HG03060 (cell line): ENCODE data around the gene MATK.
"Not testable (repeated sequence)": the region's sequence is repeated elsewhere in the genome, so short reads cannot be mapped to it uniquely, and the experiment has no call there.

Source experiments
- ATAC-seq: cut with Tn5 transposase; IDR thresholded peaks from one replicate; pipeline ENCODE4 v1.9.1; 2021; ENCODE audit warnings: low read depth, moderate number of reproducible peaks; ENCODE audit not compliant: unreplicated experiment

MATK gene

DNA sequence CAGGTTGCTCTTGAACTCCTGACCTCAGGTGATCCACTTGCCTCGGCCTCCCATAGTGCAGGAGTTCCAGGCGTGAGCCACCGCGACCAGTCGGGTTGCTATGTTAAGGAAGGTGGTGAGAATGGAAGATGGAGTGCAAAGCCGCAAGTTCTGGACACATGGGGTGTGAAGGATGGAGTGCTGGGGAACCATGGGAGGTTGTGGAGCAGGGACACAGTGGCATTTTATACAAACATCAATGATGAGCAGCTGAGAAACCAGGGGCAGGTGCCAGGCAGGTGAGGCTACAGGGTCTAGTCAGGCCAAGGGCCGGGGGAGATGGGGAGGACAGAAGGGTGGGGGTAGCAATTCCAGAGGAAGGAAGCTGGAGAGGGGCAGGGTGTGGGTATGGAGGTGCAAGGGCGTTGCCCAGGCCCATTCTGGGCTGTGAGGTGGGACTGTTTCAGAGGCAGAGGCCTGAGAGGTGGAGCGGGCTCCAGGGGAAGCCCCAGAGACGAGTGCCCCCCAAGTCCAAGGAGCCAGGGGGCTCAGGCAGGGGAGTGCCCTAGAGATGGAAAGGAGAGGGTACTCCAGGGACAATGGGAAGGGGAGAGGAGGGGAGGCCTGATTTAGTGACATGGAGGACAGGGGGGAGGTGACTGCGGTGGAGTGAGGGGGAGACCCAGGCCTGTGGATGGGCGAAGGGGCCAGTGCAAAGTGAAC, 12.2 kb downstream of the MATK start:
- no peak for ATAC-seq

DNA sequence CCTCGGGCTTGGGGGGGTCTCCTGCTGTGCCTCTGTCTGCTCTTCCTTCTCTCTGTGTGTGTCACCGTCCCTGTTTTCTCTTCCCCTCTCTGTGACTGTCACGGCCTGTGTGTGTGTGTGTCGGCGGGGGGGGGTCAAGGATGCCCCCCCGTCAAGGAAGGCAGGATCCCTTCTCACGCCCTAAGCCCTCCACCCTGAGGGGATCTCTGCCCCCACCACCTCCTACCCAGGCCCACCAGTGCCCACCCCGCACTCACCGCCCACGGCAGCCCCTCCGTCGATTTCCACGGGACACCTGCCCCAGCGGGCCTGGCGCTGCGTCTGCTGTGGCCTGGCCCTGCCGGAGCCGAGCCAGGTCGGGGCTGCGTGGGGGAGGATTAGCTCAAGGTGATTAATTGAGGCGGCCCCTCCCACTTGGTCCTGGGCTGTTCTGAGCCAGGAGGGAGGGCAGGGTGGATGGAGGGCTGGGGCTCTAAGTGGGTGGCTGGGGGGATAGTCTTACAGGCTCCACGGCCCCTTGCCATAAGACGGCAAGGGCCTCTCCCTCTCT, 14.2 kb downstream of the MATK start, which contains the start of gene RAX2:
RAX2 (minus strand) TSS at position 323 of the 550 bp plus-strand sequence. CDS start 486 bp downstream, outside the sequence.
- no peak for ATAC-seq

DNA sequence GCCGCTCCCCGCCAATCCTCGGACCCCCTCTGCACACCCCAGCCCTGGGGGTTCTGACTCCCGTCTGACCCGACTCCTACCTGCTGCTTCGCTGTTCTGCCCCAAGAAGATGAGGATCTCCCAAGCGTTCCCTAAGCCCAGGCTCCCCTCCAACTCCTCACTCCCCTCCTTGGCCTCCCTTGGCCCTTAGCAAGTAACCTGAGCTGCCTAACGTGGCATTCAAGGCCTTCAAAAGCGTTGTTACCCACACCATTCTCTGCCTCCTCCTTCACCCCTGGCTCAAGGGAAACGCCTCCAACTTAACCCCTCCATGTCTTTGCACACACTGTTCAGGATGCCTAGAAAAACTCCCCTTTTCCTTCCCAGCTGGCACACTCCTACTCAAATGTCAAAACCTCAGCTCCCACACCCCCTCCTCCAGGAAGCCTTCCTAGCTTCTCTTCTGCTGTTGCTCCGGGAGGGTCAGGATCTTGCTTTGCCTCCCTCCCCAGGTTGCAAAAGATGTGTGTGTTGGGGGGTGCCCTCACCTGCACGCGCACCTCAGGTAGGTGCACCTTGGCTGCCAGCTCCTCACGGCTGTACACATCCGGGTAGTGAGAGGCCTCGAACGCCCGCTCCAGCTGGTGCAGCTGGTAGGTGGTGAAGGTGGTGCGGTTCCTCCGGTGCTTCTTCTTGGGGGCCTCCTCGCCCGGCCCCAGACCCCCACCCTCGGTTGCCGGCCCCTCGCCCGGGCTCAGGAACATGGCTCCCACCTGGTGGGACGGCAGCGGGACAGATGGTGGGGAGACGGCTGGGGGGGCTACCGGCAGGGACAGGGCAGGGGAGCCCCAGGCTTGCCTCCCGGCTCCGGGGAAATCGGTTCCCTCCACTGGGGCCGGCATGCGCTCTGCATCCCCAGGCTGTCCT, 14.9 kb downstream of the MATK start:
- ATAC-seq: no peak

DNA sequence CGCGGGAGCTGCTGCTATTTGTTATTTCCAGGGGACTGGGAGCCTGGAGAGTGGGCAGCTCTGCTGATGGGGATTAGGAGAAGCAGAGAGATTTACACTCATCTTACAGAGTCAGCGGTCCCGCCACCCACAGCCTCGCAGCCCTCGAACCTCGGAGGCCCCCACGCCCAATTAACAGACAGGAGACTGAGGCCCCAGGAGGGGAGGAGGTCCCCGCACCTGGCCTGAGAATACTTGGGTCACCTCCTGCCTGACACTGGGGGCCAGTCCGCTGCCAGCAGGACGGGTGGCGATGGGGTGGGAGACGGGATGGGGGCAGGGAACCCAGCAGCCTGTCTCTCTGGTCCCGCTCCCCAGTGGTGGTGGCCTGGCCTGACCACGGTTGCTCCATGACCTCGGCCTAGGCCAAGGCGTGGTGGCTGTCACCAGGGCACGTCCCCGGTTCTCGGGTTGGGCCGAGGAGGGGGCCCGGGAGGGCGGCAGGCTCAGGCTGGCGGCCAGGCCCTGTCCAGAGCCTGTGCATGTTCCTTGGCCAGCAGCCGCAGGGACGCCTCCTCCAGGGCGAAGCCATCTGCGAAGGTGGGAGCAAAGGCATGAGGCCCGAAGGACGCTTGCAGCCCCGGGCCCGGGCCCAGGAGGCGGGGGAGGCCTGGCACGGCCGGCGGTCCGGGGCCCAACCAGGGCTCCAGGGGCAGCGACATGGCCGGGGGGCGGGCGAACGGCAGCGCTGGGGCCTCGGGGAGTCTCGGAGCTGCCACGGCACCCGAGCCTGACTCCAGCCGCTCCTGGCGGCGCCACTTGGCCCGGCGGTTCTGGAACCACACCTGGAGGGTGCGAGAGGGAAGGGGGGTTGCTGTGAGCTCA, 15.8 kb downstream of the MATK start:
- ATAC-seq: no peak

GRCh38 chr19:3769494-3769893, 16.7 kb downstream of the MATK start:
- ATAC-seq: no peak

- ATAC-seq: no peak
Observed at GRCh38 chr19:3768748-3769099, 17.5 kb downstream of the MATK start.

DNA sequence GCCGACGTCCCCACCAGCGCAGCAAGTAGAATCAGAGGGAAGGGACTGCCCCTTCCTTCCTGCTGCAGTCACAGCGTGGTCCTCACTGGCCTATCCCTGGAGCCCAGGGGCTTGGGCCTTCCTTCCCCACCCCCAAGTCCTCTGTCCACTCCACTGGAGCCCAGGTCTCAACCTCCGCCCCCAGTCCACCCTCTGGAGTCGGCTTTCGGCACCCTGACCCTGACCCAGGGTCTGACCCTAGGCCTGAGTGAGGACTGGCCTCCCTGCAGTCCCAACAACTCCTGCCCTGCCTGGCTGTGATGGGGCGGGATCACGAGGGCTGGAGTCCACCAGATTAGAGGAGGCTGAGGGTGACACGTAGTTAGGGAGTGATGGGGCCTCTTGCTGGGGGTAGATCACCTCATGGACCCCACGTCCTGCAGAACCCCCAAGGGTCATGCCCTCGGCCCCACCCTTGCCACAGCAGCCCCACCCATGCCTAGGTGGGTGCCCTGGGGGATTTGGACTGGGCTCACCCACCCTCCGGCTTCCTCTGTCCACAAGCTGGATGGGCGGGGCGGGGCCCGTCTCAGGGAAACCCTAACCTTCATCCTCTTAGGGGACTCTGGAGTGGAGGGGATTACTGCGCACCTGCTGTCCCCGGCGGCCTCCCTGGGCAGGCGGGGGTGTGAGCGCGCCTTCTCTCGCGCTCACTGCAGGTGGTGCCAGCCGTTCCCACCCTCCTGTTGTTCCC, 18.0 kb downstream of the MATK start:
- ATAC-seq: no peak

GRCh38 chr19:3767050-3767449, 19.1 kb downstream of the MATK start:
- ATAC-seq: no peak

DNA sequence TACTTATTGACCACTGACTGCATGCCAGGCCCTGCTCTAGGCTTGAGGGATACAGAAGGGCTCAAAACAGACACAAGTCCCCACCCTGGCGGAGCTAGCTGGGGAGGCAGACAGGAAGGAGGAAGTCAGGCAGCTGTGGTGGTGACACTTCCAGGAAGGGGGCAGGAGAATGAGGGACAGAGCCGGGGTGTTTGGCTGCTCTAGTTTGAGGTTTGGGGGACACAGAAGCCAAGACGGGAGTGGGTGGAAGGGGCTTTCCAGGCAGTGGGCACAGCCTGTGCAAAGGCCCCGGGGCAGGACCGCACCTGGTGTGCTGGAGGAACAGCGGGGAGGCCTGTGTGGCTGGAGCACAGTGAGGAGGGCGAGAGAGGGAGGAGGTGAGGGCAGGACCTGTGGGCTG, 19.7 kb downstream of the MATK start:
- ATAC-seq: no peak

DNA sequence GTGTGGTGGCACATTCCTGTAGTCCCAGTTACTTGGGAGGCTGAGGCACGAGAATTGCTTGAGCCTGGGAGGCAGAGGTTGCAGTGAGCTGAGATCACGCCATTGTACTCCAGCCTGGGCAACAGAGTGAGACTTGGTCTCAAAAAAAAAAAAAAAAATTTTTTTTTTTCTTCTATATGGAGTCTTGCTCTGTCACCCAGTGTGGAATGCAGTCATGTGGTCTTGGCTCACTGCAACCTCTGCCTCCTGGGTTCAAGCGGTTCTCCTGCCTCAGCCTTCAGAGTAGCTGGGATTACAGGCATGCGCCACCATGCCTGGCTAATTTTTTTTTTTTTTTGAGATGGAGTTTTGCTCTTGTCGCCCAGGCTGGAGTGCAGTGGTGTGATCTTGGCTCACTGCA, 20.4 kb downstream of the MATK start:
- not testable (repeated sequence) for ATAC-seq

GRCh38 chr19:3765121-3765520, 21.1 kb downstream of the MATK start:
- ATAC-seq: no peak

- peak; percentile 64 for ATAC-seq
Observed at GRCh38 chr19:3762501-3763459, 23.4 kb downstream of the MATK start, which contains the start of gene MRPL54. MRPL54 (plus strand) TSS chr19:3762682; CDS start chr19:3762701, 19 bp downstream.

- ATAC-seq: no peak
Observed at GRCh38 chr19:3762130-3762473, 24.1 kb downstream of the MATK start.

GRCh38 chr19:3761382-3762129, 24.6 kb downstream of the MATK start, which contains the start of gene APBA3:
APBA3 (minus strand) TSS chr19:3761692; CDS start chr19:3760264, 1,428 bp downstream.
- peak; percentile 30 for ATAC-seq

- ATAC-seq: no peak
Observed at GRCh38 chr19:3760871-3761361, 25.3 kb downstream of the MATK start.

DNA sequence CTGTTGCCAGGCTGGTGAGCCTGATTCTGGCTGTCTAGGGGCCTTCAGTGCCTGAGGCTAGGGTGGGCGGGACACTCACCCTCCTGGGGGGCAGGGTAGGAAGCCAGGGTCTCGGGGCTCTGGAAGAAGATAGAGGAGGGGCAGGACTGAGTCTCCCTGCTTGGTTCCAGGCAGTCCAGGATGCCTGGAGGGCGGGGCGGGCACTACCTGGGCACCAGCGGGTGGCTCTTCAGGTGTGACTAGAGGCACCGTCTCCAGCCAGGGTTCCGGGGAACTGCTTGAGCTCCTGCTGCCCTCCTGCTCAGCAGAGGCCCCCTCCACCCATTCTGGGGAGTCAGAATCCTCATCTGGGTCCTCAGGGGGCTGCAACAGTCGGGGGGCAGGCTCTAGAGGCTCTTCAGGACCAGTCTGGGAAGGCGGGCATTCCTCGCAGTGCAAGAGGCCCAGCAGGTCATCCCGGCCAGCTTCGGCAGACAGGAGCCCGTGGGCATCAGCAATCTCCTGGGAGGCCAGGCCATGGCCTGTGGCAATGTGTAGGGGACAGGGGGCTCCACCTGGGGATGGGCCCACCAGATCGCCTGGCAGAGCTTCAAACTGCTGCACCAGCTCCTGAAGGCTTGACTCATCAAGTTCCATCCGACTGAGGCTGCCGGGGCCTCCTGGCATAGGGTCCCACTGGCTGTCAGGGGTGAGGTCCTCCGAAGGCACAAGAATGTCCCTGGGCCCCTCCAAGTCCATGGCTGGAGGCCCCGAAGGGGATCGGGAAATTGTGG, 26.5 kb downstream of the MATK start:
- ATAC-seq: no peak

GRCh38 chr19:3758297-3758696, 27.9 kb downstream of the MATK start:
- not testable (repeated sequence) for ATAC-seq
